ENCODE results near the gene CTXN1.

DNA sequence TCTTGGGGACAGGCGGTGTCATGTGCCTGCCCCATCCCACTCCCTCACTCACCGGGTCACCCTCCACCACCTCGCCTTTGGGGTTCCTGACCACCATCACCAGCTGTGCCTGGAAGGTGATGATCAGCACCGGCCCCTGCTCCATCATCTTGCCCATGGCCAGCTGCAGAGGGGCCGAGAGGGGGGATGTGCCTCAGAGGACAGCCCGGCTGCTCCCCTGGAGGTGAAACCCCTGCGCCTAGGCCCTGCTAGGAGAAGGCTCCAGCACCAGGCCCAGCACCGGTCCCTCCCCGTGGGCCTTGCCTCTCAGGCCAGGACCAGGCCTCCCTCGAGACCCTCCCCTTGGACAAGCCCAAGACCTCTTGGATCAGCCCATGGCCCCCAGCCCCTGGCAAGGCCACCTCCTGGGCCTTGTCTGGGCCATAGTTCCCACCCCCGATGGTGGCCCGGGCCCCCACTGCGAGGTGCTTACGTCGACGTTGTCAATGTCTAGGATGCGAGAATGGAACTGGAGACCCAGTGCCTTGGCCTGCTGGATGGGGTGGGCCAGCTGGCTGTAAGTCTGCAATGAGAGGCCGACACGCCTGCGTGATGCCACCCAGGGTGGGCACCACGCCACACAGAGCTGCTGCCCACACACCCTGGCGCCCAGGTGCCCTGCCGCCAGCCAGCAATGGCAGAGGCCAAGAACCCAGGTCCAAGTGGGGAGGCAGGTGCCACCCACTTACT lies 1.8 kb upstream of the CTXN1 start:
- no peak for TF ChIP-seq CTCF (IDR thresholded peaks at IDR 0.05)
- TF ChIP-seq EZH2 (IDR thresholded peaks at IDR 0.05; ENCODE audit: borderline replicate concordance, insufficient read depth, low read depth, low read length, poor library complexity, severe bottlenecking): no peak
